GM18502 (cell line): ENCODE results near the gene LRRC1.
A peak's percentile ranks its signal among the peaks of the same experiment; 100 is the strongest.

ENCODE experiments used
- ATAC-seq: cut with Tn5 transposase; IDR thresholded peaks from one replicate; pipeline ENCODE4 v1.9.1; 2021; ENCODE audit warnings: mild to moderate bottlenecking; ENCODE audit not compliant: unreplicated experiment, poor library complexity

LRRC1 gene

DNA sequence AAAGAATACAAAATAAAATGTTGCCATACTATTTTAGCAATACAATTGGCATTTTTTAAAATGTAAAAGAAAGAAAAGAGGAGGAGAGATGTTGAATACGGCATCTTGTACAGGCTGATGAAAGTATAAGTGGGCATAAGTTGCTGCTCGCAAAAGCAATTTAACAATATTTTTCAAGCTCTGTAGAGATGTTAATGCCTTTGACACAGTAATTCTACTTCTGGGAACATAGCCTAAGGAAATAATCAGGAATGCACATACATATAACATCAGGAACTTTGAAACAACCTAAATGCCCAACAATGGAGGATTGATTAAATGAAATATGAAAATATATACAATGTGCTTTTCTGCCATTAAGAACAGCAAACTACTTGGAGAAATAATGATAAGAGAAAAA lies 80.2 kb downstream of the LRRC1 start:
- ATAC-seq, result no peak

GRCh38 chr6:53877151-53877550 lies 82.3 kb downstream of the LRRC1 start:
- no peak for ATAC-seq

- no peak for ATAC-seq
These were observed 84.0 kb downstream of the LRRC1 start for GRCh38 chr6:53878808-53879207.

DNA sequence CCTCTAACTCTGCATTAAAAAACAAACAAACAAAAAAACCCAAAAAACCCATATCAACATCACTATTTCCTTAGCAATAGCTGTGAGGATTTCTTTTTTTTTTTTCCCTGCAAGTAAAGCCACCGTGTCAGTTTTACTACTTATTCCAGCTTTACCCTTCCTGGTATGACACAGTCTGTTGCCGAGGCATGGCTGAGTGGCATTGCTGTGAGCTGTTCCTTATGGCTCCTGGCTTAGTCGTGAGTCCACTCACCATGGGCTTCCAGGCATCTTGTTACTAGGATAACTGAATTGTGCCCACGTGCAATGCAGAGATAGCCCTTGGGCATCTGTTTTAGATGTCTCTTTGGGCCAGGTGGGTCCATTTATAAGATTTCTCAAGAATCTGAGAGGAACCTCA lies 84.8 kb downstream of the LRRC1 start:
- ATAC-seq, result no peak

DNA sequence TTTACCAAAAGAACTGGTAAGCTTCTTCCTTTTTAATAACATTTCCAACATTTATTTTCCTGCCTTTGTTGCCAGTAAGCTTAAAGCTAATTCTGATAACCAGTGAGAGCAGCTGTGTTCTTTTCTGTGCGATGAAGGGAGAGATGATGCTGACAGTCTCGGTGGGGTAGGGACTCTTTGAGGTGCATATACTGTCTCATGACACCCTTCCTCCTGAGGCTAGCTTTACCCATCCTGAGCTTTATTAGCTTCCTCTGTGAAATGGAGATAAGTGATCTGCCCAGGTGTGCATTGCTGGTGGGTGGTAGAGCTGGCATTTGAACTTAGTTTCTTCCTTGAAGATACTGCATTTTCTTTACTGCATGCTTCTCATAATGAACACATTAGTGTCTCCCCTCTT lies 92.5 kb downstream of the LRRC1 start:
- ATAC-seq, result no peak

DNA sequence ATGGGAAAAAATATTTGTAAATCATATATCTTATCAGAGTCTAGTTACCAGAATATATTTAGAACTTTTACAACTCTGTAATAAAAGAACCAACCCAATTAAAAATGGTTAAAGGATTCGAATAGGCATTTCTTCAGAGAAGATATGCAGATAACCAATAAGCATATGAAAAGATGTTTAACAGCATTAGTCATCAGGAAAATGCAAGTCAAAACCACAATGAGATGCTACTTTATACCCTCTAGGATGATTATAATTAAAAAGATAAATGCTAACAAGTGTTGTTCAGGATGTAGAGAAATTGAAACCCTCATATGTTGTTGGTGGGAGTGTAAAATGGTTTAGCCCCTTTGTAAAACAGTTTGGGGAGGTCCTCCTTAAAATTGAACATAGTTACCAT lies 94.1 kb downstream of the LRRC1 start:
- no peak for ATAC-seq

GRCh38 chr6:53889365-53889764 lies 94.6 kb downstream of the LRRC1 start:
- no peak for ATAC-seq

- peak; percentile 57 for ATAC-seq
These were observed 97.9 kb downstream of the LRRC1 start for GRCh38 chr6:53892707-53893106.

DNA sequence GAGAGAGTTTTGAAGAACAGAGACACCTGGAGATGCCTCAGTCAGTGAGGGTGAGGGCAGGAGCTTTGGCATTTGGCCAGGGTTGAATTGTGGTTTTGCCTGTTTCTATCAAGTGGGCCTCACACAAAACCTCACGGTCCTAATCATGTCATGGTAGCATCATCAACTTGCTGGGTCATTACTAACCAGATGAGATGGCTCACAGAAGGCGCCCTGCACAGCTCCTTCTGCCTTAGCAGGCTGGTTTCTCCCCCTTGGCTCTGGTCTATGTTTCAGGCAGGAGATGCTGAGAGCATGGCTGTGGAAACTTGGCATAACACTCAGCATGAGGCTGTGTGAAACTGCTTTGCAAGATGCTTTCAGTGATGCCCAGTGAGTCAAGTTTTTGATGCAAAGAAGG lies 99.3 kb downstream of the LRRC1 start:
- peak; percentile 74 for ATAC-seq

DNA sequence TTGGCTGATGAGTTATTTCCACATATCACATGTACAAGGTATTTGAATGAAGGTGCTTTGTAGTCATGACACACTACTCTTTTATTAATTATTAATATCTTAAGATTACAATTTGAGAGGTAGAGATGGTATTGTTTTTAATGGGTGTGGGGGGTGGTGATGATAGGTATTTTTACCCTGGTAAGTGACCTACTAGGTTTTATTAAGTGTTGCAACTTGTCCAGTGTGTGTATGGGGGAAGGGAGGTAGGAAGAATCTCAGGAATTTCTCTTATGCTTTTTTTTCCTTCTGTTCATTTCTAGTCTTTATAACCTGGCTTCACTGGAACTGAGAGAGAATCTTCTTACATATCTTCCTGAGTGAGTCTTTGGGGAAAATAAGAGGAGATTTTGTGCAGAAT lies 101.4 kb downstream of the LRRC1 start:
- ATAC-seq, result no peak

GRCh38 chr6:53898026-53898795 lies 103.4 kb downstream of the LRRC1 start:
- ATAC-seq, result no peak

GRCh38 chr6:53899512-53899911 lies 104.7 kb downstream of the LRRC1 start:
- ATAC-seq, result no peak

- no peak for ATAC-seq
These were observed 108.6 kb downstream of the LRRC1 start for GRCh38 chr6:53903357-53903756.

DNA sequence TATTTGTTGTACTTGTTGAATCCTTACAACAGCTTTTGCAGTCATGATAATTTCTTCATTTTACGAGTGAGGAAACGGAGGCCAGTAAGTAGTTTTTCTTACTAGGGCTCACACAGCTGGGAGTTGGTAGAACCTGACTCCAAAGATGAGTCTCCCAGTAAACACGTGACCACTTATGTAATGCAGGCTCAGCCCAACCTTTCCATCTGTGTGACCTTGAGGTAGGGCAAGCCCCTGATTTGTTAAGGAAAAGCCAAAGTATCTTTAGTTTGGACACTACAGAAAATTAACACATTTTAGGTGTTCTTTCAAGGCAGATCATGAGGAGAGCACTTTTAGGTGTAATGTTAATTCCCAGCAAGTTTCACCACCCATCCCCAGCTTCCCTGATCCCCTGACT lies 111.3 kb downstream of the LRRC1 start:
- no peak for ATAC-seq

GRCh38 chr6:53906842-53907241 lies 112.0 kb downstream of the LRRC1 start:
- ATAC-seq, result no peak

DNA sequence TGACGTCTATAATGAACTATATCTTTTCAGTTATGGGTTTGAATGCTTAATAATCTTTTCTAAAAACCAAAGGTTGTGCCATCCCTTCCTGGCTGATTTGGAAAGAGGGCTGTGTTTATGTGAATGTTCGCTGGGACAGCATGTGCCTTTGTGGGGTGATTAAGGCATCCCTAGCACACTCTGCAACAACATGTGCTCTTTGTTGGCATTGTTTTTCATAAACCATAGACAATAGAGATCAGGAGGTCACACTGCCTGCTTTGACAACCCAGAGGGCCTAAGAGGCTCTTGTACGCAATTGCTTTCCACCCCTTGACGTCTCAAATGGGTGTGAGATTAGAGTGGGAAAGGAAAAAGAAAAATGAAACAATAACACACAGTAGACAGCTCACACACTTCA lies 116.0 kb downstream of the LRRC1 start:
- ATAC-seq, result no peak

GRCh38 chr6:53912661-53913060 lies 117.9 kb downstream of the LRRC1 start:
- no peak for ATAC-seq

DNA sequence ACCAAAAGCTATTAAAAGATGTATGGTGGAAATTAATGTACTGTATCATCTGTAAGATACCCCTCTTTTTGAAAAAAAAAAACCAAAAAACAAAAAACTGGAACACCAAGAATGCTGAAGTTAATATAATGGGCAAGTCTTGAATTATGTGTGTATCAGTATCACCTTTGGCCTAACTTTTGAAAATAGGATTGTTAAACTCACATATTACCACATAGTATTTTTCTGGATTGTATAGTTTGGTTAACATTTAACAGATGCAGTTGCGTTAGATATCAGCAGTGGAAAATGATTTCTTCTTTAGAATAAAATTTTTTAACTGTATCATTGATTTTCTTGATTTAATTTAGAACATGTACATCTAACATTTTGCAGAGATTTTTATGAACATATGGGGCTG lies 118.5 kb downstream of the LRRC1 start:
- ATAC-seq, result no peak

- ATAC-seq, result no peak
These were observed 120.4 kb downstream of the LRRC1 start for GRCh38 chr6:53915026-53915691.

DNA sequence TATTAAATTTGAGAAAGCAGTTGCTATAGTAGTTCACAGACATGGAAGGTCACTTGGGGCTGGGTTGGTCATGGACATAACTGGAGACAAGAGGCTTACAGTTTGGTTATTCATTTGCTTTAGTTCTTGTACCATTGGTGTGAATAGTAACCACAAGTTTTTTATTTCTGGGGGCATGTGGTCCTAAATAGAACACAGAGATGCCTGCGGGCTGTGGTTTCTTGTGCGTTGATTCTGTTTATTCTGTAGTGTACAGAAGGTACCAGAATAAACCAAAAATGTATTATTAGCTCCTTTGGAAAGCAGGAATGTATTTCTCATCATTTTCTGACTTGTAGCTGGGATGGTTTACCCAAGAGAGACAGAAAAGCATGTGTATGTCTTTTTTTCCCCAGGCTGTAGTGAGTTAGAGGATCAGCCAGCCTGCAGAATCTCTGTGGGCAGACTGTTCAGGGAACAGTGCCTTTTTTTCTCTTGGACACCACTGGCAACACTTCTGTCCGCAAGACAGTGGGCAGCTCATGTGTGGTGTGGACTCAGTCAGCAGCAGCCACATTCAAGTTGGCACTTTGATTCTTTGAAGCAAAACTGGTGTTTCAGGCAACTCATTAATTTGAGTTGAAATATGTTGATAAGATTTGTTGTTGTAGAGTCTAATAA lies 122.1 kb downstream of the LRRC1 start:
- ATAC-seq, result no peak

- no peak for ATAC-seq
These were observed 122.6 kb downstream of the LRRC1 start for GRCh38 chr6:53917464-53917842.
